OCI-LY7 (cell line): ENCODE data around the gene FCER1G.

Experiments
- CTCF ChIP-seq: fragments of 200-600 bp; sonication (generic); conservative IDR thresholded peaks from 2 replicates; pipeline ENCODE4 v1.5.1; 2014; ENCODE audit warnings: mild to moderate bottlenecking, antibody characterized with exemption, low read length, moderate library complexity, mixed read lengths
- EZH2phosphoT487 ChIP-seq: fragments of 200-600 bp; sonication (generic); IDR thresholded peaks from 2 replicates; pipeline ENCODE4 v1.6.1; 2018; ENCODE audit warnings: low read depth, borderline replicate concordance, mild to moderate bottlenecking, mixed run types, antibody characterized with exemption, low read length, moderate library complexity, mixed read lengths

DNA sequence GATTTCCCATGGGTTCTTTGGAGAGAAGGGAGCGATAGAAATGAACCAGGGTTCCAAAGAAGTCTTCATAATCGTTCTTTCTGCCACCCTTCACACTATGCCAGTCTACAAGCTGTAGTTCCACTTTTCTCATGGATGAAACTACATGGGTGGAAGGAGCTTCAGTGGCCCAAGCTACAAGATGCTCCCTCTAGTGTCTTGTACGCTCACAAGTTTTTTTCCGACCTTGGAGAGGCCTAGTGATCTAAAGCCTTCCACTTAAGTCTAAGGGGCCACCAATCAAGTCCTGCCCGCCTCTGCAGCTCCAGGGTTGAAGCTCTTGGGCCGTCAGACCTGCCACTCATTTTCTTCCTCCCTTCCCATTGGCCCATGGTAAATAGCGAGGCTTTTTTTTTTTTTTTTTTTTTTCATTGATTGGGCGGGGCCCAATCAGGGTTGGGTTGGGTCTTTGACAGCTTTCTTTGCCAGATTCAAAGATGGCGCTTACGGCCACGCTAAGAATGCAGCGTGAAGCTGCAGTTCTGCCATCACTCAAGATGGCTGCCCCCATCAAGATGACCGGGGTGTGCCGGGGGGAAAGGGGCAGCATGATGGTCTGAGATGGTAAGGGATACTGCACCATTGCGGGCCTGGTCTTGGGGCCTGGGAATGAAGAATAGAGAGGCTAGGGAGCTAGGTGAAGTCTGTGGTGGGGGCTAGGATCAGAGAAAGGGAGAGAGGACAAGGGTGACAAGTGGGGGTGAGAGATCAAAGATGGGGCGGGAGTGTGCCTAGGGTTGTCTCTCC, 10.6 kb downstream of the FCER1G start, which contains the start of gene TOMM40L:
- peak; percentile 87 for TF ChIP-seq CTCF
- TF ChIP-seq EZH2phosphoT487, result no peak
